ENCODE data around the gene PELI1.

PELI1 gene

DNA sequence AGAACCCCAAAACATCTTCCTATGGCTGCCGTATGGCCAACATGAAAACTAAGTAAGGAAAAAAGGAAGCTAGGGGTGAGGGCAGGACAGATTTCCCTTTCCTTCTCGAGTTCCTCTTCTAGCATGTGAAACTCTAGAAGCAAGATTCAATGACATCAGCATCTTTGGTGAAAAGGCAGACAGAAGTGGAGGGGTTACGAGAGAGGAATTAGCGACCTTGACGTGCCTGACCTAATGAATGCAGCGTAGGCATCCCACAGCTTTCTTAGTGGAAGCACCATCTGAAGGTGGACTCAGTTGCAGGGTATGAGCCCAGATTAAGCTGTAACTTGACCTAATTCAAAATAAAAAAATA, 47.9 kb upstream of the PELI1 start:
- TF ChIP-seq ZNF311 (tag by site-specific recombination; IDR thresholded peaks at IDR 0.05; ENCODE audit: borderline replicate concordance) (no peak), GLI4 (tag by site-specific recombination; IDR thresholded peaks at IDR 0.05) (no peak), ZFHX2 (tag by site-specific recombination; conservative IDR thresholded peaks at IDR 0.05) (no peak), ZNF548 (tag by site-specific recombination; IDR thresholded peaks at IDR 0.05) (no peak), ZNF48 (tag by site-specific recombination; IDR thresholded peaks at IDR 0.05) (no peak), ZNF677 (tag by site-specific recombination; IDR thresholded peaks at IDR 0.05) (no peak), ZNF239 (tag by site-specific recombination; IDR thresholded peaks at IDR 0.05) (no peak), ZNF132 (tag by site-specific recombination; IDR thresholded peaks at IDR 0.05; ENCODE audit: borderline replicate concordance) (no peak), ZSCAN16 (tag by site-specific recombination; IDR thresholded peaks at IDR 0.05) (no peak), OVOL3 (tag by site-specific recombination; IDR thresholded peaks at IDR 0.05) (no peak), ZNF302 (tag by site-specific recombination; IDR thresholded peaks at IDR 0.05; ENCODE audit: low read depth) (no peak), ZIC2 (tag by site-specific recombination; IDR thresholded peaks at IDR 0.05) (no peak), ZNF174 (tag by site-specific recombination; IDR thresholded peaks at IDR 0.05) (no peak), ZNF138 (tag by site-specific recombination; IDR thresholded peaks at IDR 0.05; ENCODE audit: borderline replicate concordance) (no peak), ZNF555 (tag by site-specific recombination; conservative IDR thresholded peaks at IDR 0.05) (no peak), ZNF121 (tag by site-specific recombination; IDR thresholded peaks at IDR 0.05) (no peak)
- TF ChIP-seq, protein P1, sequence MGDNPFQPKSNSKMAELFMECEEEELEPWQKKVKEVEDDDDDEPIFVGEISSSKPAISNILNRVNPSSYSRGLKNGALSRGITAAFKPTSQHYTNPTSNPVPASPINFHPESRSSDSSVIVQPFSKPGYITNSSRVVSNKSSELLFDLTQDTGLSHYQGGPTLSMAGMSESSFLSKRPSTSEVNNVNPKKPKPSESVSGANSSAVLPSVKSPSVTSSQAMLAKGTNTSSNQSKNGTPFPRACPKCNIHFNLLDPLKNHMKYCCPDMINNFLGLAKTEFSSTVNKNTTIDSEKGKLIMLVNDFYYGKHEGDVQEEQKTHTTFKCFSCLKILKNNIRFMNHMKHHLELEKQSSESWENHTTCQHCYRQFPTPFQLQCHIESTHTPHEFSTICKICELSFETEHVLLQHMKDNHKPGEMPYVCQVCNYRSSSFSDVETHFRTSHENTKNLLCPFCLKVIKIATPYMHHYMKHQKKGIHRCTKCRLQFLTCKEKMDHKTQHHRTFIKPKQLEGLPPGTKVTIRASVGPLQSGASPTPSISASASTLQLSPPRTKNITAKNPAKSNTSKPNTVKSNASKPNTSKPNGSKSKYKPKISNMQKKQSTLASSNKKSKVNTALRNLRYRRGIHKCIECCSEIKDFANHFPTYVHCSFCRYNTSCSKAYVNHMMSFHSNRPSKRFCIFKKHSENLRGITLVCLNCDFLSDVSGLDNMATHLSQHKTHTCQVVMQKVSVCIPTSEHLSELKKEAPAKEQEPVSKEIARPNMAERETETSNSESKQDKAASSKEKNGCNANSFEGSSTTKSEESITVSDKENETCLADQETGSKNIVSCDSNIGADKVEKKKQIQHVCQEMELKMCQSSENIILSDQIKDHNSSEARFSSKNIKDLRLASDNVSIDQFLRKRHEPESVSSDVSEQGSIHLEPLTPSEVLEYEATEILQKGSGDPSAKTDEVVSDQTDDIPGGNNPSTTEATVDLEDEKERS (tag by site-specific recombination; IDR thresholded peaks at IDR 0.05) = no peak
- TF ChIP-seq, protein P2, sequence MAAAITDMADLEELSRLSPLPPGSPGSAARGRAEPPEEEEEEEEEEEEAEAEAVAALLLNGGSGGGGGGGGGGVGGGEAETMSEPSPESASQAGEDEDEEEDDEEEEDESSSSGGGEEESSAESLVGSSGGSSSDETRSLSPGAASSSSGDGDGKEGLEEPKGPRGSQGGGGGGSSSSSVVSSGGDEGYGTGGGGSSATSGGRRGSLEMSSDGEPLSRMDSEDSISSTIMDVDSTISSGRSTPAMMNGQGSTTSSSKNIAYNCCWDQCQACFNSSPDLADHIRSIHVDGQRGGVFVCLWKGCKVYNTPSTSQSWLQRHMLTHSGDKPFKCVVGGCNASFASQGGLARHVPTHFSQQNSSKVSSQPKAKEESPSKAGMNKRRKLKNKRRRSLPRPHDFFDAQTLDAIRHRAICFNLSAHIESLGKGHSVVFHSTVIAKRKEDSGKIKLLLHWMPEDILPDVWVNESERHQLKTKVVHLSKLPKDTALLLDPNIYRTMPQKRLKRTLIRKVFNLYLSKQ (tag by site-specific recombination; IDR thresholded peaks at IDR 0.05; ENCODE audit: borderline replicate concordance) = no peak
- TF ChIP-seq, protein P3, sequence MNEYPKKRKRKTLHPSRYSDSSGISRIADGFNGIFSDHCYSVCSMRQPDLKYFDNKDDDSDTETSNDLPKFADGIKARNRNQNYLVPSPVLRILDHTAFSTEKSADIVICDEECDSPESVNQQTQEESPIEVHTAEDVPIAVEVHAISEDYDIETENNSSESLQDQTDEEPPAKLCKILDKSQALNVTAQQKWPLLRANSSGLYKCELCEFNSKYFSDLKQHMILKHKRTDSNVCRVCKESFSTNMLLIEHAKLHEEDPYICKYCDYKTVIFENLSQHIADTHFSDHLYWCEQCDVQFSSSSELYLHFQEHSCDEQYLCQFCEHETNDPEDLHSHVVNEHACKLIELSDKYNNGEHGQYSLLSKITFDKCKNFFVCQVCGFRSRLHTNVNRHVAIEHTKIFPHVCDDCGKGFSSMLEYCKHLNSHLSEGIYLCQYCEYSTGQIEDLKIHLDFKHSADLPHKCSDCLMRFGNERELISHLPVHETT (tag by site-specific recombination; IDR thresholded peaks at IDR 0.05) = no peak
- Histone ChIP-seq H3K36me3 (ENCODE audit: control insufficient read depth in 2 of 2, insufficient read depth in 1 of 2, low read length in 2 of 2) (no peaks in the 10 kb centered on the region), H3K4me1 (ENCODE audit: control insufficient read depth, insufficient read depth, low read length) (no peaks in the 10 kb centered on the region), H3K9me3 (ENCODE audit: control insufficient read depth, insufficient read depth, low read depth, low read length) (no peaks in the 10 kb centered on the region), H3K4me3 (ENCODE audit: low read depth, low read length) (no peak overlapping the region), H3K27ac (ENCODE audit: extremely low read depth, low read depth, low read length) (no peak overlapping the region)
- ChIA-PET POLR2A (no interaction called here), CTCF (interaction anchor here (0.6 kb wide), 1 partner anchor 870 kb away, joined by 3 read pairs; no protein-coding TSS in a partner anchor)

DNA sequence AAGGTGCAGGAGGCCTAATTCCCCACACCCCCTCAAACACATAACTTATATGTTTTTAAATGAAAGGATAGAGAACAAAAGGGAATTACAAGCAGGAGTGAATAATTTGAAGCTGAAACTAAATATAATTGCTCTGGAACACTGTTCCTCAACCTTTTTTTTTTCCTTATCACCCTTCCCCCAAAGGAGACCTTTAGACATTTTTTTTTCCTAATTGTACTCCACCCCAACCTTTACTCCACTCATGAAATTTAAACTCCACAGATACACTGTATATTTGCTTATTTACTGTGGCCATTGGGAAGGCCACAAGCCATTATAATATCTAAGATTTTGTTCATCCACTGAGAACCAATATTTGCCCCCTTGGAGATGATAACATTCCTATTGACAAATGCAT, 45.4 kb upstream of the PELI1 start:
- Histone ChIP-seq H3K4me3 (ENCODE audit: low read depth, low read length) (no peak overlapping the region), H3K27ac (ENCODE audit: extremely low read depth, low read depth, low read length) (no peak overlapping the region), H3K9me3 (ENCODE audit: control insufficient read depth, insufficient read depth, low read depth, low read length) (no peaks in the 10 kb centered on the region), H3K4me1 (ENCODE audit: control insufficient read depth, insufficient read depth, low read length) (no peaks in the 10 kb centered on the region), H3K36me3 (ENCODE audit: control insufficient read depth in 2 of 2, insufficient read depth in 1 of 2, low read length in 2 of 2) (no peaks in the 10 kb centered on the region)
- no peak for TF ChIP-seq ZNF521 (tag by site-specific recombination; IDR thresholded peaks at IDR 0.05)
- TF ChIP-seq HOXC10 (CRISPR knock-in tag; IDR thresholded peaks at IDR 0.05) = no peak
- POLR2A ChIA-PET = no interaction called here
- CTCF ChIA-PET = no interaction called here
